ENCODE results near the gene SLC49A3.

SLC49A3 gene

DNA sequence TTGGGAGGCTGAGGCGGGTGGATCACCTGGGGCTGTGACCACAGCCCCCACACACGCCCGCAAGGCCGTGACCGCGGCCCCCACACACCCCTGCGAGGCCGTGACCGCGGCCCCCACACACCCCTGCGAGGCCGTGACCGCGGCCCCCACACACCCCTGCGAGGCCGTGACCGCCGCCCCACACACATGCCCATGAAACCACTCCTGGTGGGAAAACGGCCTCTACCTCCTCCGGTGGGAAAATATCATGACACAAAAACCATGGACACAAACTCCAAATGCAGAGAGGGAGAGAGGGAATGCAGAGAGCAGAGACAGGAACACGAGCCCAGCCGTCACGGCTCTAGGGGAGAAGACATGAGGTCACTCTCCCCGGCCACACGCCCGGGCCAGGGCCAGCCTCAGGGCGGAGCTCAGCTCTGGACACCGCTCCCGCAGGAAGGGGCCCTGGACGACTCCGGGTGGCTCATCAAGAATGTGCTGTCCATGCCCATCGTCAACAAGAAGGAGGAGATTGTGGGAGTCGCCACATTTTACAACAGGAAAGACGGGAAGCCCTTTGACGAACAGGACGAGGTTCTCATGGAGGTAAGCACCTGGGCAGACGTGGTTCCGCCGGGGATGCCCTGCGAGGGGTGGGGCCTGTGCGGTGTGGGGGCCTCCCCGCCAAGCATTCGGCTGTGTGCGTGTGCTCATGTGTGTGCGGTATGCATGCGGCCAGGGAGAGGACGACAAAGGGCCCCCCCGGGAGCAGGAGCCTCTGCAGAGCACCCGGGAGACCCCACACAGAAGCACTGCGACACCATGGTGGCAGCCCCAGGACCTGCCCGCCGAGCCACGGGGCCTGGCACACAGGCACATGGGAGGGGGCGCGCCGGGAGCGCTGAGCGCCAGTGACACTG, 32.3 kb downstream of the SLC49A3 start:
- H3K4me1 ChIP-seq (ENCODE audit: control insufficient read depth, insufficient read depth, low read length), result no peaks in the 10 kb centered on the region
- H3K4me3 ChIP-seq (ENCODE audit: low read length in 2 of 2), result no peak overlapping the region
- H3K27ac ChIP-seq (ENCODE audit: low read length), result no peak overlapping the region
- H3K36me3 ChIP-seq (ENCODE audit: control insufficient read depth in 2 of 2, insufficient read depth in 2 of 2, low read length in 2 of 2), result no peaks in the 10 kb centered on the region
- H3K27me3 ChIP-seq (ENCODE audit: control insufficient read depth in 1 of 2, insufficient read depth in 2 of 2, low read length in 2 of 2), result peaks cover 0 to 8% of the 10 kb centered on the region in 2 donors
- H3K9me3 ChIP-seq (ENCODE audit: control insufficient read depth in 2 of 2, low read length in 2 of 2), result no peaks in the 10 kb centered on the region
- no peak overlapping the region for H3K9ac ChIP-seq (ENCODE audit: low read length in 2 of 2)

DNA sequence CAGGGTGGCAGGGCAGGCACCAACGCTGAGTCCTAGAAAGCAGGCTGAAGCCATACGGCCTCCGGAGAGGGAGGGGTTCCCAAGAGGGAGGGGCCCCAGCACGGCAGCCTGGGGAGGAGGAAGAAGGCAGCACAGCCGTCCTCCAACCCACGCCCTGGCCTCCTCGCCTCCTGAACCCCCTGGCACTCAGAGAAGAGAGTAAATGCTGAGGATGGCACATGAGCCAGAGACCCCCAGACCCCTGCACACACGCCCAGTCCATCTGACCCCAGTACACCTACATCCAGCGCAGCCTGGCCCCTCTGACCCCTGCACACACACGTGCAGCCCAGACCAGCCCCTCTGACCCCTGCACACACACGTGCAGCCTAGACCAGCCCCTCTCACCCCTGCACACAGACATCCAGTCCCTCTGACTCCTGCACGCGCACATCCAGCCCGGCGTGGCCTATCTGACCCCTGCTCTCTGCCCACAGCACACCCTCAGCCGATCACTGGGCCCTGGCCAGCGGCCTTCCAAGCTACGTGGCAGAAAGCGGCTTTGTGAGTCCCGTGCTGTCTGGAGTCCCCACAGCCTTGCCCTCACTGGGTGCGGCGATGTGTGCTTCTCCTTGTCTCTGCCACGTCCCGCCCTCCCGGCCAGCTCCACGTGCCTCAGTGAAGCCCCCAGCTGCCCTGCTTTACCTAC, 33.3 kb downstream of the SLC49A3 start:
- H3K9ac ChIP-seq (ENCODE audit: low read length in 2 of 2), result no peak overlapping the region
- no peaks in the 10 kb centered on the region for H3K9me3 ChIP-seq (ENCODE audit: control insufficient read depth in 2 of 2, low read length in 2 of 2)
- H3K27me3 ChIP-seq (ENCODE audit: control insufficient read depth in 1 of 2, insufficient read depth in 2 of 2, low read length in 2 of 2), result peaks cover 4 to 11% of the 10 kb centered on the region in 2 donors
- no peaks in the 10 kb centered on the region for H3K36me3 ChIP-seq (ENCODE audit: control insufficient read depth in 2 of 2, insufficient read depth in 2 of 2, low read length in 2 of 2)
- H3K27ac ChIP-seq (ENCODE audit: low read length), result no peak overlapping the region
- no peak overlapping the region for H3K4me3 ChIP-seq (ENCODE audit: low read length in 2 of 2)
- H3K4me1 ChIP-seq (ENCODE audit: control insufficient read depth, insufficient read depth, low read length), result no peaks in the 10 kb centered on the region

GRCh38 chr4:654871-655463, 34.0 kb downstream of the SLC49A3 start:
- H3K4me1 ChIP-seq (ENCODE audit: control insufficient read depth, insufficient read depth, low read length), result no peaks in the 10 kb centered on the region
- H3K4me3 ChIP-seq (ENCODE audit: low read length in 2 of 2), result no peak overlapping the region
- H3K9me3 ChIP-seq (ENCODE audit: control insufficient read depth in 2 of 2, low read length in 2 of 2), result no peaks in the 10 kb centered on the region
- peaks cover 8 to 18% of the 10 kb centered on the region in 2 donors for H3K27me3 ChIP-seq (ENCODE audit: control insufficient read depth in 1 of 2, insufficient read depth in 2 of 2, low read length in 2 of 2)
- no peak overlapping the region for H3K27ac ChIP-seq (ENCODE audit: low read length)
- H3K9ac ChIP-seq (ENCODE audit: low read length in 2 of 2), result no peak overlapping the region
- H3K36me3 ChIP-seq (ENCODE audit: control insufficient read depth in 2 of 2, insufficient read depth in 2 of 2, low read length in 2 of 2), result no peaks in the 10 kb centered on the region

DNA sequence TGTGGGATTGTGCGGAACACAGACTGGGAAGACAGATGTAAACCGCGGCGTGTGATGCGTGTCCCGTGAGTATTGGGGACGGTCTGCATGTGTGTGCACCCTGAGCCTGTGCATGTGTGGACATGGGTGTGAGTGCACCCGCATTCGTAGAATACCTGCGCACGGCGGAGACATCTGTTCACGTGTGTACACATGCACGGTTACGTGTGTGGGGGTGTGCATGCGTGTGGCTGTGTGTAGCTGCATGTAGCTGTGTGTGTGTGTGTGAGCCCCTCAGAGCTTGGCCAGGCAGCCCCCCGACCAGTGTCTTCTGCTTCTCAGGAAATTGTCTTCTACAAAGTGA, 34.5 kb downstream of the SLC49A3 start:
- H3K27ac ChIP-seq (ENCODE audit: low read length), result no peak overlapping the region
- no peak overlapping the region for H3K4me3 ChIP-seq (ENCODE audit: low read length in 2 of 2)
- no peaks in the 10 kb centered on the region for H3K36me3 ChIP-seq (ENCODE audit: control insufficient read depth in 2 of 2, insufficient read depth in 2 of 2, low read length in 2 of 2)
- no peaks in the 10 kb centered on the region for H3K9me3 ChIP-seq (ENCODE audit: control insufficient read depth in 2 of 2, low read length in 2 of 2)
- H3K9ac ChIP-seq (ENCODE audit: low read length in 2 of 2), result no peak overlapping the region
- no peaks in the 10 kb centered on the region for H3K4me1 ChIP-seq (ENCODE audit: control insufficient read depth, insufficient read depth, low read length)
- peaks cover 13 to 20% of the 10 kb centered on the region in 2 donors for H3K27me3 ChIP-seq (ENCODE audit: control insufficient read depth in 1 of 2, insufficient read depth in 2 of 2, low read length in 2 of 2)

DNA sequence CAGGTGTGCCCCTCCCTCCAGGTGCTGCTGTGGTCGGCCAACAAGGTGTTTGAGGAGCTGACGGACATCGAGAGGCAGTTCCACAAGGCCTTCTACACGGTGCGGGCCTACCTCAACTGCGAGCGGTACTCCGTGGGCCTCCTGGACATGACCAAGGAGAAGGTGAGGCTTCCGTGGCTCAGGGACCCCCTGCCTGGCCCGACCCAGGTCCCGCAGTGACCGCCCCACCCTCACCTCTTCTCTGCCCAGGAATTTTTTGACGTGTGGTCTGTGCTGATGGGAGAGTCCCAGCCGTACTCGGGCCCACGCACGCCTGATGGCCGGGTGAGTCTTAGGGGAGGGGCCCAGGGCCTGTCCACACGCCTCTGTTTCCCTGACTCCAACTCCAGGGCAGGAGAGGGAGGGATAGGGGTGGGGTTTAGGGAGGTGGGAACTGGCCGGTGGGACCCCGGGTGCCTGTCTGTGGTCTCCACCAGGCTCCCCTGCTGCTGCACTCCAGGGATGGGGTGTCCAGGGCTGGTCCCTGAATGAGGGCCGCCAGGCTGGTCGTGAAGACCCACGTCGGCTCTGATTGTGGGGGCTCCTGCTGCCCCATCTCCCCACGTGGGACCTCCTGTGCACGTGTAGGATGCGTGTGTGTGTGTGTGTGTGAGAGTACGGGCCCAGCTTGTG, 35.0 kb downstream of the SLC49A3 start:
- Histone ChIP-seq H3K4me1 (ENCODE audit: control insufficient read depth, insufficient read depth, low read length) (no peaks in the 10 kb centered on the region), H3K9me3 (ENCODE audit: control insufficient read depth in 2 of 2, low read length in 2 of 2) (no peaks in the 10 kb centered on the region), H3K4me3 (ENCODE audit: low read length in 2 of 2) (no peak overlapping the region), H3K9ac (ENCODE audit: low read length in 2 of 2) (no peak overlapping the region), H3K27ac (ENCODE audit: low read length) (no peak overlapping the region), H3K36me3 (ENCODE audit: control insufficient read depth in 2 of 2, insufficient read depth in 2 of 2, low read length in 2 of 2) (no peaks in the 10 kb centered on the region), H3K27me3 (ENCODE audit: control insufficient read depth in 1 of 2, insufficient read depth in 2 of 2, low read length in 2 of 2) (peaks cover 16 to 23% of the 10 kb centered on the region in 2 donors)

GRCh38 chr4:653080-653821, 35.7 kb downstream of the SLC49A3 start:
- no peaks in the 10 kb centered on the region for H3K9me3 ChIP-seq (ENCODE audit: control insufficient read depth in 2 of 2, low read length in 2 of 2)
- peaks cover 21 to 28% of the 10 kb centered on the region in 2 donors for H3K27me3 ChIP-seq (ENCODE audit: control insufficient read depth in 1 of 2, insufficient read depth in 2 of 2, low read length in 2 of 2)
- no peak overlapping the region for H3K27ac ChIP-seq (ENCODE audit: low read length)
- H3K36me3 ChIP-seq (ENCODE audit: control insufficient read depth in 2 of 2, insufficient read depth in 2 of 2, low read length in 2 of 2), result no peaks in the 10 kb centered on the region
- no peaks in the 10 kb centered on the region for H3K4me1 ChIP-seq (ENCODE audit: control insufficient read depth, insufficient read depth, low read length)
- no peak overlapping the region for H3K4me3 ChIP-seq (ENCODE audit: low read length in 2 of 2)
- H3K9ac ChIP-seq (ENCODE audit: low read length in 2 of 2), result no peak overlapping the region

DNA sequence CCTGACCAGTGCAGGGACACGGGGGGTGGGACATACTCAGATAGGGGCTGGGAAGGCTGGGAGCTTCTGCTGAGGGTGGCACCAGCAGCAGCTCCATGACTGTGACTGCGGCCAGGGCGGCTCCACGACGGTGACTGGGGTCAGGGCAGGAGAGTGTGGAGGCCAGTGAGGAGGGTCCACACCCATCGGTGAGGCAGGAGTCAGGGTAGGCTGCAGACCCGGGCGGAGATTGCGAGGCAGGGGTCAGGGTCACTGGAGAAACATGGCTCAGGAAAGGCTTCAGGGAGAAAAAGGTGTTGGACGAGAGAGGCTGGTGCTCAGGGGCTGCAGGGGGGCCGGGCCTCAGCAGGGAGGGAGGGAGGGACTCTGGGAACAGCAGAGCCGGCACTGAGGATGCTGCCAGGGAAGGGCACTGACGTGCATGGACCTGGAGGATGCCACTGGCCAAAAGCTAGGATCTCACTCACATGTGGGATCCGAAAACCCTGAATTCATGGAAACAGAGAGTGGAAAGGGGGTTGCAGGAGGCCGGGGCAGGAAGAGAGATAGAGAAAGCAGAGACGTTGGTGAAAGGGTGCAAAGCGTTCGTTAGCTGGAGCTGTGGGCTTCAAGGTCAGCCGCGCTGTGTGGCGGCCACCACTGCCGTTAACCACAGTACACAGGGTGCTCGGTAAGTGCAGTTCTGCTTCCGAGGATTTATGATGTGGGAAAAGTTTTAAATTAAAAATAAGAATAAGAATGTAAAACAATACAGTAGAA, 36.9 kb downstream of the SLC49A3 start:
- Histone ChIP-seq H3K9ac (ENCODE audit: low read length in 2 of 2) (no peak overlapping the region), H3K4me3 (ENCODE audit: low read length in 2 of 2) (no peak overlapping the region), H3K27ac (ENCODE audit: low read length) (no peak overlapping the region), H3K4me1 (ENCODE audit: control insufficient read depth, insufficient read depth, low read length) (no peaks in the 10 kb centered on the region), H3K27me3 (ENCODE audit: control insufficient read depth in 1 of 2, insufficient read depth in 2 of 2, low read length in 2 of 2) (peaks cover 24 to 34% of the 10 kb centered on the region in 2 donors), H3K36me3 (ENCODE audit: control insufficient read depth in 2 of 2, insufficient read depth in 2 of 2, low read length in 2 of 2) (no peaks in the 10 kb centered on the region), H3K9me3 (ENCODE audit: control insufficient read depth in 2 of 2, low read length in 2 of 2) (no peaks in the 10 kb centered on the region)

DNA sequence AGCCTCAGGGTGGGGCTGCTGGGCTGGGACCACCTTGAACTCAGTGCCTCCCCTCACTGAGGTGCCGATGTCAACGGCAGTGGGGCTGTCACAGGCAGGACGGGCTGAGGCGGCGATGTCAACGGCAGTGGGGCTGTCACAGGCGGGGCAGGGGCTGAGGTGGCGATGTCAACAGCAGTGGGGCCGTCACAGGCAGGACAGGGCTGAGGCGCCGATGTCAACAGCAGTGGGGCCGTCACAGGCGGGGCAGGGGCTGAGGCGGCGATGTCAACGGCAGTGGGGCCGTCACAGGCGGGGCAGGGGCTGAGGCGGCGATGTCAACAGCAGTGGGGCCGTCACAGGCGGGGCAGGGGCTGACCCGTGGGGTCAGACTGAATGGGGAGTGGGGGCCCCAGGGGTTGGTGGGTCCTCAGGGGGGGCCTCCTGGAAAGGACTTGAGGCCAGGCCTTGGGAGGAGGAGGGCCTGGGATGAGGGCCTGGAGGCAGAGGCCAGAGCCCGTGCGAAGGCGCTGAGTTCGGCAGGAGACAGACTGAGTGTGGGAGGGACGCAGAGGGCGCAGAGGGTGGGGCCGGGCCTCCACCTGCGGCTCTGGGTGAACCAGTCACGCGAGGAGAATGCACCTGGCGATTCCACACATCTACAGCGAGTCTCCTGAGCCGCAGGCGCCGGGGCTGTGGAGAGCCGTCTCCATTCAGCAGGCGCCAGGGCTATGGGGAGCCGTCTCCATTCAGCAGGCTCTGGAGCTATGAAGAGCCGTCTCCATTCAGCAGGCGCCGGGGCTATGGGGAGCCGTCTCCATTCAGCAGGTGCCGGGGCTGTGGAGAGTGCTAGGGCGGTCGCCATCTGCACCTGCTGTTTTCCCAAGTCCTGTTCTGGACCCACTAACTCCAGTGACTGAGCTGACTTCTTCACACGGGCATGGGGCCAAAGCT, 37.7 kb downstream of the SLC49A3 start:
- H3K27me3 ChIP-seq (ENCODE audit: control insufficient read depth in 1 of 2, insufficient read depth in 2 of 2, low read length in 2 of 2), result peaks cover 24 to 34% of the 10 kb centered on the region in 2 donors
- H3K9ac ChIP-seq (ENCODE audit: low read length in 2 of 2), result no peak overlapping the region
- no peak overlapping the region for H3K27ac ChIP-seq (ENCODE audit: low read length)
- H3K4me3 ChIP-seq (ENCODE audit: low read length in 2 of 2), result no peak overlapping the region
- H3K4me1 ChIP-seq (ENCODE audit: control insufficient read depth, insufficient read depth, low read length), result no peaks in the 10 kb centered on the region
- H3K9me3 ChIP-seq (ENCODE audit: control insufficient read depth in 2 of 2, low read length in 2 of 2), result no peaks in the 10 kb centered on the region
- no peaks in the 10 kb centered on the region for H3K36me3 ChIP-seq (ENCODE audit: control insufficient read depth in 2 of 2, insufficient read depth in 2 of 2, low read length in 2 of 2)

DNA sequence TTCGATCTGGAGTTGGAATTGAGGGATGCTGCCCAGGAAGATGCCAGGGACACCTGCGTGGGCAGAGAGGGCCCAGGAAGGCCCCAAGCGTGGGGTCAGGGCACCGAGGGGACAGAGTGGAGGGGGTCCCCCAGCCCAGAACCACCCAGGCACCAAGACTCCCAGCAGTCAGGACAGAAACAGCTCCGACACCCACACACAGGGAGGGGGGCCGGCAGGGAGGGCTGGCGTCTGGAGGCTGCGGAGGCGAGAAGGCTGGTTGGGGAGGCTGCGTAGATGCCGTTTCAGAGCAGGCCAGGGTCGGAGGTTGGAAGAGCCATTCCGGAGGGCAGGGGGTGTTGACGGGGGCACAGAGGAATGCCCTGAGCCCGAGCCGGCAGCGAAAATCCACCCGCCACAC, 38.5 kb downstream of the SLC49A3 start:
- Histone ChIP-seq H3K4me1 (ENCODE audit: control insufficient read depth, insufficient read depth, low read length) (no peaks in the 10 kb centered on the region), H3K27ac (ENCODE audit: low read length) (no peak overlapping the region), H3K36me3 (ENCODE audit: control insufficient read depth in 2 of 2, insufficient read depth in 2 of 2, low read length in 2 of 2) (no peaks in the 10 kb centered on the region), H3K9ac (ENCODE audit: low read length in 2 of 2) (no peak overlapping the region), H3K4me3 (ENCODE audit: low read length in 2 of 2) (no peak overlapping the region), H3K9me3 (ENCODE audit: control insufficient read depth in 2 of 2, low read length in 2 of 2) (no peaks in the 10 kb centered on the region), H3K27me3 (ENCODE audit: control insufficient read depth in 1 of 2, insufficient read depth in 2 of 2, low read length in 2 of 2) (peaks cover 24 to 31% of the 10 kb centered on the region in 2 donors)
